LNCAP (cell line): ENCODE data around the gene CAMKMT.

ENCODE experiments used
- CTCF ChIP-seq: fragments of 450-650 bp; IDR thresholded peaks from 2 replicates; pipeline ENCODE4 v1.5.1; 2017; ENCODE audit warnings: mild to moderate bottlenecking

Gene CAMKMT

GRCh38 chr2:44490726-44491125, 129.0 kb downstream of the CAMKMT start:
- TF ChIP-seq CTCF, result no peak

GRCh38 chr2:44494006-44494405, 132.3 kb downstream of the CAMKMT start:
- no peak for TF ChIP-seq CTCF

- no peak for TF ChIP-seq CTCF
These were observed 133.3 kb downstream of the CAMKMT start for GRCh38 chr2:44495035-44495434.

GRCh38 chr2:44495544-44495943, 133.8 kb downstream of the CAMKMT start:
- TF ChIP-seq CTCF, result no peak

- no peak for TF ChIP-seq CTCF
These were observed 134.4 kb downstream of the CAMKMT start for GRCh38 chr2:44496130-44496529.

- TF ChIP-seq CTCF, result no peak
These were observed 136.8 kb downstream of the CAMKMT start for GRCh38 chr2:44498551-44498950.

GRCh38 chr2:44510246-44510645, 148.5 kb downstream of the CAMKMT start:
- TF ChIP-seq CTCF, result no peak

GRCh38 chr2:44515416-44515815, 153.7 kb downstream of the CAMKMT start:
- TF ChIP-seq CTCF, result no peak
